Purkinje cell (primary cell): ENCODE data around the gene GNG11. TPM values are rescaled to one million over a fixed set of nuclear protein-coding genes. Genes with fewer than 3 reads are reported as not detected.

Experiments used
- polyA plus RNA-seq: library from polyadenylated mRNA; unstranded; fragments of >200 nt; fragmentation: Nextera tagmentation; gene quantifications from 2 replicates; pipeline ENCODE4 v1.2.1, GENCODE V29; 2014

Gene GNG11
- polyA plus RNA-seq = 3.5 and 4.7 TPM in 2 replicates

GRCh38 chr7:93921607-93922566 is at the start of gene GNG11:
Gene GNG11 (plus strand): TSS chr7:93921735. CDS start chr7:93922138, 403 bp downstream.

GRCh38 chr7:93890464-93891068 is 31.0 kb upstream of the GNG11 start, which contains the start of gene TFPI2:
Gene TFPI2 (minus strand): TSS chr7:93890753. CDS start chr7:93890678, 75 bp downstream.

GRCh38 chr7:93906267-93906666 is 15.3 kb upstream of the GNG11 start, which contains the start of gene GNGT1:
Gene GNGT1 (plus strand): TSS chr7:93906567. CDS start chr7:93906747, 180 bp downstream.

Other genes starting within 250 kb of the GNG11 start
- gene TFPI2, start 31.0 kb upstream of the GNG11 start, polyA plus RNA-seq = not detected in 2 replicates
- gene GNGT1, start 15.2 kb upstream of the GNG11 start, polyA plus RNA-seq = not detected in 2 replicates
- 50.6 and 53.3 TPM in 2 replicates for gene BET1, start 82.6 kb downstream of the GNG11 start, polyA plus RNA-seq